Endometrial microvascular endothelial cells (primary cell): ENCODE measurements around the gene PDE4D. TPM values are rescaled to one million over a fixed set of nuclear protein-coding genes. Genes with fewer than 3 reads are reported as not detected.

Experiments
- in situ Hi-C: cut with HindIII; loops from 2 replicates; pipeline ENCODE4 v1.10.0; 2017; ENCODE audit warnings: low sequenced_read_pairs, low pct_unique_long_range_greater_than_20kb; ENCODE audit errors: inconsistent ontology term
- total RNA-seq: library from RNA; depleted of rRNA; stranded (reverse); fragments of >200 nt; gene quantifications from one replicate; pipeline ENCODE4 v1.2.3, GENCODE V29; 2015; ENCODE audit errors: inconsistent ontology term

PDE4D gene
- total RNA-seq, 1 donor from 2014 or later, result 7.9 TPM

DNA sequence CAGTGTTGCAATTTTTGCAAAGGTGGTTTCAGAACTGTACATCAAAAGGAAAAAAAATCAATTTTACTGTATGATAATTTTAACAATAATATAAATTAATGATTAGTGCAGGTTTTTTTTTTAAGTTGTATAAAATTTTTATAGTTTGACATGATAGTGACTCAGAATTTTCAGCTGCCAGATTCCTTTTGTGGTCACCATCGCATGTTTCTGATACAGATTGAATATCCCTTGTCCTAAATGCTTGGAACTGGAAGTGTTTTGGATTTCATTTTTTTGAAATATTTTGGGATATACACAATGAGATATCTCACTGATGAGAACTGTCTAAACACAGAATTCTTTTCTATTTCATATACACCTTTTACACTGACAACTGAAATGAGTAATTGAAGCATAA, 949.3 kb downstream of the PDE4D start:
- in situ Hi-C loops, result no loop called here

GRCh38 chr5:58940446-58940845, 953.1 kb downstream of the PDE4D start:
- in situ Hi-C loops, result no loop called here

- in situ Hi-C loops, result no loop called here
Measured at GRCh38 chr5:58939664-58940063, 953.9 kb downstream of the PDE4D start.

GRCh38 chr5:58938563-58939424, 954.7 kb downstream of the PDE4D start:
- in situ Hi-C loops, result no loop called here

GRCh38 chr5:58937031-58937681, 956.4 kb downstream of the PDE4D start:
- in situ Hi-C loops, result no loop called here

DNA sequence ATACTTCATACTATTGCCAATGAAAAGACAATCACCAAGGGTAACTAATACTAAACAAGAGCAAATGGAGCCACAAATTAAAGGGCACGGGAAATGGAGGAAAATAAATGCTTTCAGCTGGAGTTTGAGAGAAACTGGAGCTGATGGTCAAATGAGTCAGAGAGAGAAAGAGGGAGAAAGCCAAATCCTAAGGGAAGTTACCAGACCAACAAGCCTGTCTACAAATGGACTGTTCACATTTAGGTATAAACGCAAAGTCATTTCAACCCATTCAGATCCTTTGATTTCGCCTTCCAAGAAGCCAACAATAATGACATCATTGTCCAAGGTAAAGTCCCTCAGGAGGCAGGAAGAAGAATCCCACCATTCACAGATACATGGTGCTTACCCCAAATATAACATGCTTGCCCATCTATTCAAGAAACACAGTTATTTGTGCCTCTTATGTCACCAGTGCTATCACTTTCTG, 958.9 kb downstream of the PDE4D start:
- in situ Hi-C loops, result no loop called here

DNA sequence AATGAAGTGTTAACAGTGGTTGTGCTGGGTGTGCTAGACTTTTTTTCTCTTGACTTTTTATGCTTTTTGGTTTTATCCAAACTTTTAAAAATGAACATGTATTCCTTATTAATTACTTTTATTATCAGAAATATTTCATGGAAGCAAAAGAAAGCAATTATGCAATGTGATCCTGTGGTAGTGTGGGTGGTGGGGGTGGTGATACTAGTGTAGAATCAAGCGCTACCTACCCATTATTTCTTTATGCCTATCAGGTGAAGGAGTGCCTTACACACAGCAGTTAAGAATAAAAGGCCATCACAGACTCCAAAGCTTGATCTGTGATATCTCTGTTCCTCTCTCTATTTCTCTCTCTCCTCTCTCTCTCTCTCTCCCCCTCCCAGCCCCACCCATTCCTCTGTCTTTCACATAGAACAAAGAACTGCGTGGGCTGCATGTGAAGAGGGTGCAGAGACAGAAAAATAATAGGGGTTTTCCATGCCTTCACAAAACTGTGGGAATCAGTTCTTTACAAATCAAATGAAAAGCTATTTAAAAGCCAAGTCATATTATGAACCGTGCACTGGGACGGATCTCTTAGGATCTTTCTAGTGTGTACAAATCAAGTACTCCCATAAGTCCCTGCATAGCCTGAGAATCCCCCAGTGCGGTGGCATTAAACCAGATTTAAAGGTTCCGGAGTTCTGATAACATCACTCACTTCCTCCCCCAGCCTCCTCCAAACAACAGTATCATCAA, 959.5 kb downstream of the PDE4D start:
- in situ Hi-C loops, result no loop called here

DNA sequence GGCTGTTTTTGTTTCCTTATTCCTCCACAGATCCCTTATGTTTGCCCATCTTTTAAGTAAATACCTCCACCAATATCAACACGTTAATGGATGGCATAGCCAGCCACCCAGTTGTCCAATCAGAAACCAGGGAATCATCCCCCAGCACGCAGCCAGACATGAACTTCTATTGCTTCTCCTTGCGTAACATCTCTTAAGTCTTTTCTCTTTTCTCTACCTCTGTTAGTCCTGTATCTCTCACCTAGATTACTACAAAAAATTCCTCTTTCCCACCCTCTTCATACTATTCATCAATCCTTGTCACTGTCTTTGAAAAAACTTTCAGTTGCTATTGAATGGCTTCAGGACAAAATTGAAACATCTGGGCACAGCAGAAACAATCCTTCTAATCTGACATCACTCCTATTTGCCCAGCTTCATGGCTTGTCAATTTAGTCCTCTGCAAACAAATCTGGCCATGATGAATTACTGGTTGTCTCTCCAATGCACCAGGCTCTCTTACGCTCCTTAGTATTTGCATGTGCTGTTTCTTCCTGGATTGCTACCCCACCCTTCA, 961.4 kb downstream of the PDE4D start:
- in situ Hi-C loops, result no loop called here

DNA sequence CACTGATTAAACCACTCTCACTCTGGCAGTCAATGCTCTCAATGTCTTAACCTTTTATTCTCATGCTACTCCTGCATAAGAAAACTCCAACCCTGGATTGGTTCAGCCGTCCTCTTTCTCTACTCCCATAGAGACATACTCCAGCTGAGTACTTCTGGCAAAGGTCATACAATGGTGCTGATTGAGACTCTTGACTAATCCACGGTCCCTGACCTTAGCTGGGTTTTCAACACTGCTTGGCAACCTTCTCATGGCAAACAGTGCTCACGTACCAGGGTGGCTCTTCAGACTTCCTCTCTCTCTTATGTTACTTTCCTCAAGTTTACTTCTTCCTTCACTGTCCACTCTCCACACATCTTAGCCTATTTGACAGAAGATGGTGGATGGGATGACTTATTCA, 963.0 kb downstream of the PDE4D start:
- in situ Hi-C loops, result no loop called here

- in situ Hi-C loops, result no loop called here
Measured at GRCh38 chr5:58929726-58930125, 963.8 kb downstream of the PDE4D start.

DNA sequence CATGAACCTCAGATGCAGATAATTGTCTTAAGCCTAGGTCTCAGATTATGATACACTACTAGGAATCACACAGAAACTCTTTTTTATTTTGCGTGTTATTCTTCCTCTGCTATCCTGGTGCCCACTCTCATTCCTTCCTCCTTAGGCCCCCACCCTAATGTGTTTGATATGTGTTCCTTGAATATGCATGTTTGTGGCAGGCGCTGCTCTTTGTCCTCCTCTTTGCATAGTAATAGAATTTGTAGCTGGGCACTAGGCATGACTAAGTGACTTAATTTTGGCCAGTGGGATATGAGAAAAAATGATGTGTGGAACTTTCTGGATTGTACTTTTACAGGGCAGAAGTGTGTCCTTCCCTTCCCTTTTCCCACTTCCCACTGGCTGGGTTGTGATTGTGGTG, 965.6 kb downstream of the PDE4D start:
- in situ Hi-C loops, result no loop called here

GRCh38 chr5:58927181-58927580, 966.3 kb downstream of the PDE4D start:
- in situ Hi-C loops, result no loop called here

- in situ Hi-C loops, result no loop called here
Measured at GRCh38 chr5:58926541-58926935, 967.0 kb downstream of the PDE4D start.

DNA sequence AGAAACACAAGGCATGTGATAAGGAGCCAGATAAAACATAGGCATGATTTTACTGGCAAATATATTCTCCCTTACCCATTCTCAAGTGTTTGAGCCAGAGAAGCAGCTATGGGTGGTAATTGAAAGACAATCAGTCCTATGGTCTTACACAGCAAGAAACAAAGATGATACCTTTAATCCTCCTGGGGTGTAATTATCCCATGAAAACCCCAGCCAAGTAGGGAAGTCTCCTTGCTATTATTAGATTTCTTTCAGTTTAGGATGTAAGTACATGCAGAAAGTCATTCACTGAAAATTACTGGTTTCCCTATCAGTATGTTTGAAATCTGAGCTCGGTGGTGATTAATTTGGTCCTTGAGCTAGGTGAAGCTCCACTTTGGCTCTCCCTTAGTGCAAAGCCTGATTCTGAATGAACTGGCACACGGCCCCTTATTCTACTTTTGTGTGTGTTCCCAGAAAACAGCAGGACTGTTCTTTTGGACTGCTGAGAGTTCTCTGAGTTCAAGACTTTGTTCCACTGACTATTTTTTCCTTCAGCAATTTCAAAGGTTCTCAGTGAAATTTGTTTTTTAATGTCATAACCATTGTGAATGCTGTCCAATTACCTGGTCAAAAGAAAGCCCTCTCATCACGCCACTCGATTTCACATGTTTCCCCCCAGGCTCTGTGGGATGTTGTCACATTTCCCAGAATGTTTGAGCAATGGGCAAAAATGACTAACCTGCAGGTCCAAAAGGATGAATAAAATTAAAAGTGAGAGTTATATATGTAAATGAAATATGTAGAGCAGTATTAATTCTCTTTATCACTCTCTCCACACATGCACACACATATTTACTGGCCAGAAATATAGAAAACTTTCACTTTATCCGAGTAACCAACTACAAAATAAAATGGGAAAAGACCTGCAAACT, 967.6 kb downstream of the PDE4D start:
- in situ Hi-C loops, result no loop called here

GRCh38 chr5:58924306-58924705, 969.2 kb downstream of the PDE4D start:
- in situ Hi-C loops, result no loop called here

- in situ Hi-C loops, result no loop called here
Measured at GRCh38 chr5:58923355-58923754, 970.2 kb downstream of the PDE4D start.

DNA sequence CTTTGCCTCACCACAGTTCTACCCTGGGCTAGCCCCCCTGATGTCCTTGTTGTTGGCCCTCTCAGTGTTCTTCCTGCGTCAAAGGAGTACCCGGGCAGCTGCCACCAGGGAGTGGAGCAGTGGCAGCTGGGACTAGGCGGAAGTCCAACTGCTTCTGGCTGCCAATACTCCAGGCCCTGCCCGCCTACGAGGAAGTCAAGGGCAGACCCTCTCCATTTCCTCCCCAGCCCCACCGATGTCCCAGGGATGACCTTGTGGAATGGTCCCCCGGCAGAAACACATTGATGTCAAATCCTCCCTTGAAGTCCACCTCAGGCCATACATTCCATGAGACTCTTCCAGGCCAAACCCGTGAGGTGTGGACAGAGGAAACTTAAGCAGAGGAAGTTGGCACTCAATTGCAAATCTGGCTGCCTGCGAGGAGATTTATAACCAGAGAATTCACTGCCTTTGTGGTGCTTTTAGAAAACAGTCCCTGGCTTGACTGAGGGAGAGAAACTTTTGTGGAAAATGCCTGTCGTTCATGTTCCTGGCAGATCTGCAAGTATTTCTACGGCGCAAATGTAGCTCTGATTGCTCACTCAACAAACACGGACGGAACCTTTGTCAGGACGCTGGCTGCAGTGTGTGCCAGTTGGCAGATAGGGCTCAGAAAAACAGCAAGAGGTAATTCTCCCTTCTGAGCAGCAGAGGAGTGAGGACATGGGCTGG, 970.9 kb downstream of the PDE4D start:
- in situ Hi-C loops, result no loop called here

GRCh38 chr5:58921159-58921558, 972.4 kb downstream of the PDE4D start:
- in situ Hi-C loops, result no loop called here
